ENCODE measurements around the gene PCED1B.

The PCED1B gene

DNA sequence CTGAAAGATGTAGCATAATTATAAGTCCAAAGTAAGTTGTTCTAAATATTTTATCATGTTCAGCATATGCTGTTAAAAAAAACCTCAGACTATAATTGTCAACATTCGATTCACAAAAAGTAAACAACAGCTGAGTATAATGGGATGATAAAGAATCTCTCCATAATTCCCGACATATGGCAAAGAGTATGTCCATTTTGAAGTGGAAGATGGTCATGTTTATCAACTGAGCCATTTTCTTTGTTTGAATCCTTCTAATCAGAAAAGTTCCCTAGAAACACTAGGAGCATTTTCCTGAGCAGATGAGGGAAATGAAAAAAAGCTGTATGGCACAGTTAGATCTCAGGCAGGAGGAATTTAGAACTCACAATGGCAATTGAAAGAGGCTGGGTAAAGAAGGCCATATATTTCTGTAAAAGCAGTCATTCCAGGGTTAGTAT, 192.4 kb downstream of the PCED1B start:
- no peak overlapping the region for H3K4me3 ChIP-seq
- no peak for DNase-seq (ENCODE audit: low spot score)
- no peak overlapping the region for H3K27ac ChIP-seq
- TF ChIP-seq, protein P1, sequence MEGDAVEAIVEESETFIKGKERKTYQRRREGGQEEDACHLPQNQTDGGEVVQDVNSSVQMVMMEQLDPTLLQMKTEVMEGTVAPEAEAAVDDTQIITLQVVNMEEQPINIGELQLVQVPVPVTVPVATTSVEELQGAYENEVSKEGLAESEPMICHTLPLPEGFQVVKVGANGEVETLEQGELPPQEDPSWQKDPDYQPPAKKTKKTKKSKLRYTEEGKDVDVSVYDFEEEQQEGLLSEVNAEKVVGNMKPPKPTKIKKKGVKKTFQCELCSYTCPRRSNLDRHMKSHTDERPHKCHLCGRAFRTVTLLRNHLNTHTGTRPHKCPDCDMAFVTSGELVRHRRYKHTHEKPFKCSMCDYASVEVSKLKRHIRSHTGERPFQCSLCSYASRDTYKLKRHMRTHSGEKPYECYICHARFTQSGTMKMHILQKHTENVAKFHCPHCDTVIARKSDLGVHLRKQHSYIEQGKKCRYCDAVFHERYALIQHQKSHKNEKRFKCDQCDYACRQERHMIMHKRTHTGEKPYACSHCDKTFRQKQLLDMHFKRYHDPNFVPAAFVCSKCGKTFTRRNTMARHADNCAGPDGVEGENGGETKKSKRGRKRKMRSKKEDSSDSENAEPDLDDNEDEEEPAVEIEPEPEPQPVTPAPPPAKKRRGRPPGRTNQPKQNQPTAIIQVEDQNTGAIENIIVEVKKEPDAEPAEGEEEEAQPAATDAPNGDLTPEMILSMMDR (IDR thresholded peaks at IDR 0.05), result no peak

DNA sequence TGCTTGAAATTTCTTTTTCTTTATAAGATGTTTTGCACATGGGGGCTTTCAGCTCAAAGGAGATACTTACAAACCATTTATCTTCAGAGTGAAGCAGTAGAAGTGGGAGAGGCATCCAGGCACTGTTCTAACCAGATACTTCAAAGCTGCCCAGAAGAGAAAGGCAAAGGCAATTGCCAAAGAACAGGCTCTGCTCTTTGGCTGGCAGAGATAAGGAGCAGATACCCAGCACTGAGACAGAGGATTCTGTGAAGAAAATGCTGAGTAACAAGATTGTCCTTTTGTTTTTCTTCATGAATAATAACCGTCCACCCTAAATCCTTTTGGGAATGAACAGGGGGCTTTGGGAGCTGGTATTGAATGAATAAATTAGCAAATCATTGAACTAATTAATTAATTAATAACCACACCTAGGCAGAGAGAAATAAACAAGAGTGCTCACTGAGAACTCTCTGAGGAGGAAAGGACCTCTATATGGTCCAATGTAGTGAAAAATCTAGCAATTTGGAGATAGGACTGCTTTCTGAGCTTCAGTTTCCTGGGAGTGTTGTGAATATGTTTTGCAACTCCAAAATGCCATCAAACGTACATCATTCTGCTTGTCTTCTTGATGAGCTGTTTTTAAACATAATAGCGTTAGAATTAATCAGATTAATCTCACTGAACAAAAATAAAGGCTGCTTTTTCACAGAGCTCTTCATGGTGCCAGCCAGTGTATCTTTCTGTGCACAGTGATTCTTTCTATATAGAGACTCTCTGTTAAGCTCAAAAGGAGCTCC, 193.2 kb downstream of the PCED1B start:
- Histone ChIP-seq H3K4me3 (no peak overlapping the region), H3K27ac (no peak overlapping the region)
- TF ChIP-seq, protein P1 (IDR thresholded peaks at IDR 0.05), result no peak
- DNase-seq (ENCODE audit: low spot score), result no peak

GRCh38 chr12:47273191-47273626, 193.8 kb downstream of the PCED1B start:
- TF ChIP-seq, protein P1 (IDR thresholded peaks at IDR 0.05), result no peak
- DNase-seq (ENCODE audit: low spot score), result no peak
- Histone ChIP-seq H3K4me3 (no peak overlapping the region), H3K27ac (no peak overlapping the region)

DNA sequence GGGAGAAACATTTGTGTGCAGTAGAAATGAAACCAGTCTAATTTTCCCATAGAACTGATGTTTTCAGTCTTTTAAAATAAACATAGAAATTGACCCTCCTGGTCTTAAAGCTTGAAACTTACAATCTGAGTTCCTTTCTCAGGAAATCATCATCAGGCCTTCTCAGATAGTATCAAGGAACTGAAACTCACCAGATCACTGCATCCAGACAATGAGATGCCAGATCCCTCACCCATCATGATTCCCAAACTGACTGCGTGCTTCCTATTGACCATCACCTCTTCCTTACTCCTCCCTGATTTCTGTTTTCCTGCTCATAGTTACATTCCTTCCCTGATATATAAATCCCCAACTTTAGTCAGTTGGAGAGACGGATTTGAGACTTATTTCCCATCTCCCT, 195.3 kb downstream of the PCED1B start:
- H3K27ac ChIP-seq, result no peak overlapping the region
- DNase-seq (ENCODE audit: low spot score), result no peak
- H3K4me3 ChIP-seq, result no peak overlapping the region
- TF ChIP-seq, protein P1 (IDR thresholded peaks at IDR 0.05), result no peak

DNA sequence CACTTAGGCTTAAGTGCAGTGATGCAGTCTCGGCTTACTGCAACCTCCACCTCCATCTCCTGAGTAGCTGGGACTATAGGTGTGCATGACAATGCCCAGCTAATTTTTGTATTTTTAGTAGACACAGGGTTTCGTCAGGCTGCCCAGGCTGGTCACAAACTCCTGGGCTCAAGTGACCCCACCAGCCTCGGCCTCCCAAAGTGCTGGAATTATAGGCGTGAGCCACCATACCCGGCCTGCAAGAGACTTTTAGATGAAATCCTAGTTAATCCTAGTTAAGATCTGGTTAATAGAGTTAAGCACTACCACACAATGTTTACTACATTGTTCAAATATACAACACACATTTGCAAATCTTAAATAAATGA, 196.8 kb downstream of the PCED1B start:
- no peak overlapping the region for H3K4me3 ChIP-seq
- TF ChIP-seq, protein P1 (IDR thresholded peaks at IDR 0.05), result no peak
- no peak for DNase-seq (ENCODE audit: low spot score)
- H3K27ac ChIP-seq, result peak overlapping the region in 1 of 2 donors; percentile 15

DNA sequence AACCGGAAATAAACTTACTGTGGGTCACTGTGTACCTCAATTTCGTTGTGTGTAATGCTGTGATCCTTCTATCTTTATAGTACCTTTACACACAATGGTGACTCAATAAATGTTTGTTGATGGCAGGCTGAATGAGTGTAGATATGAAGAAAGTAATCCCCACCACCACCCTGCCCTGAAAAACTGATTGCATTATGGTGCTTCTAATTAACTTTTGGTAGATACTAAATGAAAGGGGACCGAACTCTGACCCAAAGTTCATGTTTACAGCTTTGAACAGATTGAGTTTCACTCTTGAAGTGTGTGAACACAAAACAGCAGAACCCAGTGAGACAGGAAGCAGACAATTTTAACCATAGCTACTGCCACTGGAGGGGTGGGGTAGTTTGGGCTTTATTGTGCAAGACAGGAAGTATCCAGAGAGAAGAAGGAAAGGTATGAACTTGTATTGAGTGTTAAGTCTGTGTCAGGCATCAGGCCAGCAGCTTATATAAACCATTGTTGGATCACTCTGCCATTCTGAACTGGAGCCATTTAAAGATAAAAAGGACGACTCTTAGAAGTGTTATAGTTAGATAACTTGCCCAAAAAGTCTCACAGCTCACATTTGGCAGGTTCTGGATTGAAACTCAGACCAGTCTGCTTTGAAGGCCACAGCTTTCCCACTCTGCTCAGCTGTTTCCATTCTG, 197.3 kb downstream of the PCED1B start:
- DNase-seq (ENCODE audit: low spot score), result no peak
- H3K4me3 ChIP-seq, result no peak overlapping the region
- TF ChIP-seq, protein P1 (IDR thresholded peaks at IDR 0.05), result no peak
- peak overlapping the region in 1 of 2 donors; percentile 15 for H3K27ac ChIP-seq

Data from coronary artery (tissue), 2 donors.